K562 (cell line): Measurements from ENCODE around the gene CACNA1S. TPM values are rescaled to one million over a fixed set of nuclear protein-coding genes. Genes with fewer than 3 reads are reported as not detected.

ENCODE experiments used
- CBX2 ChIP-seq: fragments of 200-600 bp; sonication (generic); IDR thresholded peaks from one replicate; pipeline ENCODE4 v1.6.1; 2012; ENCODE audit warnings: mild to moderate bottlenecking, low read length, inconsistent platforms; ENCODE audit not compliant: insufficient read depth, poor library complexity, severe bottlenecking
- MBD2 ChIP-seq: sonication (generic); IDR thresholded peaks from 2 replicates; pipeline ENCODE4 v1.6.1; 2016; ENCODE audit warnings: low read depth, borderline replicate concordance
- MLX ChIP-seq, 2 experiments: fragments of 450-650 bp in 1 of 2; sonication (generic) in 1 of 2; formaldehyde crosslinking; conservative IDR thresholded peaks; 2 replicates each; pipeline versions ENCODE4 v1.4.0 to v1.8.1; 2020 to 2022; ENCODE audit warnings: mild to moderate bottlenecking in 1 of 2, missing genetic modification reagents in 1 of 2
- polyA plus RNA-seq, 8 experiments: library from polyadenylated mRNA; depleted of rRNA in 4 of 8; stranded (reverse) in 5 of 8; unstranded in 3 of 8; fragments of >200 nt; fragmentation: Nextera tagmentation in 2 of 8; fragmentation: Illumina TruSeq in 1 of 8; extraction: Ambion mirVana in 2 of 8; extraction: Trizol in 1 of 8; gene quantifications; 2 replicates each; pipeline versions ENCODE4 v1.2.1 to v1.2.3, GENCODE V29; 2011 to 2014; ENCODE audit warnings: inconsistent platforms in 1 of 8, missing spikeins in 1 of 8
- total RNA-seq, 7 experiments: library from RNA; depleted of rRNA in 6 of 7; stranded (reverse); fragments of >200 nt in 6 of 7; fragmentation: Illumina TruSeq in 2 of 7; extraction: Trizol in 2 of 7; gene quantifications; 2 replicates each; pipeline versions ENCODE4 v1.2.1 to v1.2.3, GENCODE V29; 2011 to 2021; ENCODE audit warnings: low replicate concordance in 1 of 7
- TF ChIP-seq, protein P1 (sequence below): fragments of 450-650 bp; IDR thresholded peaks from 2 replicates; pipeline ENCODE4 v1.6.1; 2018; ENCODE audit not compliant: partially characterized antibody
- TF ChIP-seq, protein P2 (sequence below): sonication (generic); formaldehyde crosslinking; IDR thresholded peaks from 2 replicates; pipeline ENCODE4 v1.8.1; 2023; ENCODE audit warnings: mild to moderate bottlenecking, missing genetic modification reagents
- TF ChIP-seq, protein P3 (sequence below), 2 experiments: IDR thresholded peaks in 1 of 2; conservative IDR thresholded peaks in 1 of 2; 2 replicates each; pipeline ENCODE4 v1.6.1; 2016; ENCODE audit warnings: low read depth in 2 of 2, mild to moderate bottlenecking in 1 of 2, missing compliant biosample characterization in 1 of 2, missing genetic modification characterization in 1 of 2, moderate library complexity in 1 of 2

Gene CACNA1S
- total and polyA plus RNA-seq, 9 of the 15 experiments (the other 6 are each of a cell fraction or from before 2014, with no cell fraction given): not detected

GRCh38 chr1:201154389-201155165 lies 42.4 kb upstream of the CACNA1S start, which contains the start of gene TMEM9 (continued):
- TF ChIP-seq, protein P1, sequence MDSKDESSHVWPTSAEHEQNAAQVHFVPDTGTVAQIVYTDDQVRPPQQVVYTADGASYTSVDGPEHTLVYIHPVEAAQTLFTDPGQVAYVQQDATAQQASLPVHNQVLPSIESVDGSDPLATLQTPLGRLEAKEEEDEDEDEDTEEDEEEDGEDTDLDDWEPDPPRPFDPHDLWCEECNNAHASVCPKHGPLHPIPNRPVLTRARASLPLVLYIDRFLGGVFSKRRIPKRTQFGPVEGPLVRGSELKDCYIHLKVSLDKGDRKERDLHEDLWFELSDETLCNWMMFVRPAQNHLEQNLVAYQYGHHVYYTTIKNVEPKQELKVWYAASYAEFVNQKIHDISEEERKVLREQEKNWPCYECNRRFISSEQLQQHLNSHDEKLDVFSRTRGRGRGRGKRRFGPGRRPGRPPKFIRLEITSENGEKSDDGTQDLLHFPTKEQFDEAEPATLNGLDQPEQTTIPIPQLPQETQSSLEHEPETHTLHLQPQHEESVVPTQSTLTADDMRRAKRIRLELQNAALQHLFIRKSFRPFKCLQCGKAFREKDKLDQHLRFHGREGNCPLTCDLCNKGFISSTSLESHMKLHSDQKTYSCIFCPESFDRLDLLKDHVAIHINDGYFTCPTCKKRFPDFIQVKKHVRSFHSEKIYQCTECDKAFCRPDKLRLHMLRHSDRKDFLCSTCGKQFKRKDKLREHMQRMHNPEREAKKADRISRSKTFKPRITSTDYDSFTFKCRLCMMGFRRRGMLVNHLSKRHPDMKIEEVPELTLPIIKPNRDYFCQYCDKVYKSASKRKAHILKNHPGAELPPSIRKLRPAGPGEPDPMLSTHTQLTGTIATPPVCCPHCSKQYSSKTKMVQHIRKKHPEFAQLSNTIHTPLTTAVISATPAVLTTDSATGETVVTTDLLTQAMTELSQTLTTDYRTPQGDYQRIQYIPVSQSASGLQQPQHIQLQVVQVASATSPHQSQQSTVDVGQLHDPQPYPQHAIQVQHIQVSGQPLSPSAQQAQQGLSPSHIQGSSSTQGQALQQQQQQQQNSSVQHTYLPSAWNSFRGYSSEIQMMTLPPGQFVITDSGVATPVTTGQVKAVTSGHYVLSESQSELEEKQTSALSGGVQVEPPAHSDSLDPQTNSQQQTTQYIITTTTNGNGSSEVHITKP: peak; percentile 7
- TF ChIP-seq CBX2: no peak
- 0 out of 4 replicates have a peak, but pooled peaks of 1 of the 2 experiments have one; percentile 59 for TF ChIP-seq MLX (CRISPR knock-in tag; conservative IDR thresholded peaks at IDR 0.05)
- TF ChIP-seq MBD2: peak; percentile 87
- TF ChIP-seq, protein P2, sequence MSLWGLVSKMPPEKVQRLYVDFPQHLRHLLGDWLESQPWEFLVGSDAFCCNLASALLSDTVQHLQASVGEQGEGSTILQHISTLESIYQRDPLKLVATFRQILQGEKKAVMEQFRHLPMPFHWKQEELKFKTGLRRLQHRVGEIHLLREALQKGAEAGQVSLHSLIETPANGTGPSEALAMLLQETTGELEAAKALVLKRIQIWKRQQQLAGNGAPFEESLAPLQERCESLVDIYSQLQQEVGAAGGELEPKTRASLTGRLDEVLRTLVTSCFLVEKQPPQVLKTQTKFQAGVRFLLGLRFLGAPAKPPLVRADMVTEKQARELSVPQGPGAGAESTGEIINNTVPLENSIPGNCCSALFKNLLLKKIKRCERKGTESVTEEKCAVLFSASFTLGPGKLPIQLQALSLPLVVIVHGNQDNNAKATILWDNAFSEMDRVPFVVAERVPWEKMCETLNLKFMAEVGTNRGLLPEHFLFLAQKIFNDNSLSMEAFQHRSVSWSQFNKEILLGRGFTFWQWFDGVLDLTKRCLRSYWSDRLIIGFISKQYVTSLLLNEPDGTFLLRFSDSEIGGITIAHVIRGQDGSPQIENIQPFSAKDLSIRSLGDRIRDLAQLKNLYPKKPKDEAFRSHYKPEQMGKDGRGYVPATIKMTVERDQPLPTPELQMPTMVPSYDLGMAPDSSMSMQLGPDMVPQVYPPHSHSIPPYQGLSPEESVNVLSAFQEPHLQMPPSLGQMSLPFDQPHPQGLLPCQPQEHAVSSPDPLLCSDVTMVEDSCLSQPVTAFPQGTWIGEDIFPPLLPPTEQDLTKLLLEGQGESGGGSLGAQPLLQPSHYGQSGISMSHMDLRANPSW: peak; percentile 73; the same call in 1 of the 2 replicates
- TF ChIP-seq, protein P3, sequence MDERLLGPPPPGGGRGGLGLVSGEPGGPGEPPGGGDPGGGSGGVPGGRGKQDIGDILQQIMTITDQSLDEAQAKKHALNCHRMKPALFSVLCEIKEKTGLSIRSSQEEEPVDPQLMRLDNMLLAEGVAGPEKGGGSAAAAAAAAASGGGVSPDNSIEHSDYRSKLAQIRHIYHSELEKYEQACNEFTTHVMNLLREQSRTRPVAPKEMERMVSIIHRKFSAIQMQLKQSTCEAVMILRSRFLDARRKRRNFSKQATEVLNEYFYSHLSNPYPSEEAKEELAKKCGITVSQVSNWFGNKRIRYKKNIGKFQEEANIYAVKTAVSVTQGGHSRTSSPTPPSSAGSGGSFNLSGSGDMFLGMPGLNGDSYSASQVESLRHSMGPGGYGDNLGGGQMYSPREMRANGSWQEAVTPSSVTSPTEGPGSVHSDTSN (CRISPR knock-in tag; IDR thresholded peaks at IDR 0.05; ENCODE audit: low read depth): peak; percentile 67
- TF ChIP-seq, protein P3 (tag; conservative IDR thresholded peaks at IDR 0.05; ENCODE audit: low read depth): peak; percentile 98
